Measurements from ENCODE around the gene DECR2. TPM values are rescaled to one million over a fixed set of nuclear protein-coding genes. Genes with fewer than 3 reads are reported as not detected.

DECR2 gene
- total RNA-seq, 1 experiment from 2014 or later = 17.1 TPM

DNA sequence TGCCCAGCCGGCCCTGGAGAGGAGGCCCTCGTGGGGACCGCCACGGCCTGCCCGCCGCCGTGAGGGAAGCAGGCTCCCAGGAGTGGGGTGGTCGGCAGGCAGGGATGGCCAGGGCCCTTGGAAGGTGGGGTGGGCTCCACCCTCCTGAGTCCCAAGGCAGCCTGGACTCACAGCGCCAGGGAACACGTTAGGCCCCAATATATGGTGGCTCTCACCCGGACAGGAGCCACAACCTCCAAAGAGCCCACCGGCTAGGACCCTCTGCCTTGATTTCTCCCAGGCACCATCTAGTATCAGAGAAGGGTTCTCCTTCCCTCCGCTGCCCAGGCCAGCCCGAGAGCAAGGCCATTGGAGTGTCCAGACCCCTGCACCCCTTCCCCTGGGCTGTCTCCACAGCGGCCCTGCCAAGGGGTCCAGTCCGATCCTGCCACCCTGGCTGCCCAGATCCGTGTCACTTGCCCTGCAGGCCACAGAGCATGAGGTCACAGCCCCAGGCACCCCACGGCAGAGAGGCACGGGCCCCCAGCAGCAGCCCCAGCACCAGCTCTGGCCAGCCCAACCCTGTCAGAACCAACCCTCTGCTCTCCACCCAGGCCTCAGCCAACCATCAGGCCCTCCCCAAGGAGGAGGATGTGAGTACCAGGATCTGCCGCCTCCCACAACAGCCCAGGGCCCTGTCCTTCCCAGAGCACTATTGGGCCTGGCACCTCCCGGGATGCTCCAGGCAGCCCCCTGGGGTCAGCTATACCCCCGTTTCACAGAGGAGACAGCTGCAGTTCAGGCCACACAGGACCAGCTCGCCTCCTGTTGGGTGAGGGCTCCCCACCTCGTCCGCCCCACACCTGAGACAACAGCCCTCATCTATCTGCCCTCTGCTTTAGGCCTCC, 48.0 kb upstream of the DECR2 start (continued):
- TF ChIP-seq EZH2phosphoT487 (IDR thresholded peaks at IDR 0.05; ENCODE audit: borderline replicate concordance) (no peak), SP1 (IDR thresholded peaks at IDR 0.05; ENCODE audit: low read depth) (no peak), YY1 (IDR thresholded peaks at IDR 0.05; ENCODE audit: extremely low read depth, insufficient replicate concordance, low read depth, low read length) (no peak), POLR2AphosphoS5 (IDR thresholded peaks at IDR 0.05; ENCODE audit: low read depth, low read length) (no peak), CBX3 (IDR thresholded peaks at IDR 0.05; ENCODE audit: low read depth) (no peak)
- TF ChIP-seq, protein P1, sequence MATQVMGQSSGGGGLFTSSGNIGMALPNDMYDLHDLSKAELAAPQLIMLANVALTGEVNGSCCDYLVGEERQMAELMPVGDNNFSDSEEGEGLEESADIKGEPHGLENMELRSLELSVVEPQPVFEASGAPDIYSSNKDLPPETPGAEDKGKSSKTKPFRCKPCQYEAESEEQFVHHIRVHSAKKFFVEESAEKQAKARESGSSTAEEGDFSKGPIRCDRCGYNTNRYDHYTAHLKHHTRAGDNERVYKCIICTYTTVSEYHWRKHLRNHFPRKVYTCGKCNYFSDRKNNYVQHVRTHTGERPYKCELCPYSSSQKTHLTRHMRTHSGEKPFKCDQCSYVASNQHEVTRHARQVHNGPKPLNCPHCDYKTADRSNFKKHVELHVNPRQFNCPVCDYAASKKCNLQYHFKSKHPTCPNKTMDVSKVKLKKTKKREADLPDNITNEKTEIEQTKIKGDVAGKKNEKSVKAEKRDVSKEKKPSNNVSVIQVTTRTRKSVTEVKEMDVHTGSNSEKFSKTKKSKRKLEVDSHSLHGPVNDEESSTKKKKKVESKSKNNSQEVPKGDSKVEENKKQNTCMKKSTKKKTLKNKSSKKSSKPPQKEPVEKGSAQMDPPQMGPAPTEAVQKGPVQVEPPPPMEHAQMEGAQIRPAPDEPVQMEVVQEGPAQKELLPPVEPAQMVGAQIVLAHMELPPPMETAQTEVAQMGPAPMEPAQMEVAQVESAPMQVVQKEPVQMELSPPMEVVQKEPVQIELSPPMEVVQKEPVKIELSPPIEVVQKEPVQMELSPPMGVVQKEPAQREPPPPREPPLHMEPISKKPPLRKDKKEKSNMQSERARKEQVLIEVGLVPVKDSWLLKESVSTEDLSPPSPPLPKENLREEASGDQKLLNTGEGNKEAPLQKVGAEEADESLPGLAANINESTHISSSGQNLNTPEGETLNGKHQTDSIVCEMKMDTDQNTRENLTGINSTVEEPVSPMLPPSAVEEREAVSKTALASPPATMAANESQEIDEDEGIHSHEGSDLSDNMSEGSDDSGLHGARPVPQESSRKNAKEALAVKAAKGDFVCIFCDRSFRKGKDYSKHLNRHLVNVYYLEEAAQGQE (IDR thresholded peaks at IDR 0.05; ENCODE audit: low read depth) = no peak
- TF ChIP-seq, protein P2, sequence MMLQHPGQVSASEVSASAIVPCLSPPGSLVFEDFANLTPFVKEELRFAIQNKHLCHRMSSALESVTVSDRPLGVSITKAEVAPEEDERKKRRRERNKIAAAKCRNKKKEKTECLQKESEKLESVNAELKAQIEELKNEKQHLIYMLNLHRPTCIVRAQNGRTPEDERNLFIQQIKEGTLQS (IDR thresholded peaks at IDR 0.05) = no peak

DNA sequence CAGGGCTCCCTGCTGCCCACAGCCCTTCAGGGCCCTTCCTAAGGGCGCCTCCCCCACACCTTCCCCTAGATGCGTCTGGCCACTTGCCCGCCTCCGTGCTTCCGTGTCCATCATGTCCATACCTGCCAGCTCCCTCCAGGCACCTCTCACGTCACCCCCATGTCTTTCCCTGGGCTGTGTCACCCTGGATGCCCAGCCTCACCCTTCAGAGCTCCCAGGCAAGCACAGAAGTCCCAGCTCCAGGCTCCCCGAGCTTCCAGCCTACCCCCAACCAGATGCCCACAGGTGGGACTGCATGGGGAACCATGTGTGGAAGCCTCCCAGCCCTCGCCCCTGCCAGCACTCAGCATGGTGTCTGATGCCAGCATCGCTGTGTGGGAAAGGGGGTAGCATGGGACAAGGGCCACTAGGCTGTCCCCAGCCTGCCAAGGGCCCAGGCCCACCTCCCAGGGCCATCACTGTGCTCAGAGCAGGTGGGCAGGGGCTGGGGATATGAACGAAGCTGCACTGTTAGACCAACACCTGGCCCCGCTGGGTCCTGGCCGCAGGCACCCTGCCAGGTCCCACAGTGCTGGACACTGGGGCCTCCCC, 47.3 kb upstream of the DECR2 start:
- Histone ChIP-seq H3K79me2 (ENCODE audit: insufficient read depth, low read length) (peaks cover 23% of the 10 kb centered on the region), H3K4me3 (replicated peaks in 1 of 2; ENCODE audit: low read depth in 1 of 2, low read length in 2 of 2) (no peak overlapping the region), H3K9me3 (ENCODE audit: control insufficient read depth in 1 of 2, insufficient read depth in 1 of 2, low read depth in 1 of 2, low read length in 2 of 2) (no peaks in the 10 kb centered on the region), H3K9ac (ENCODE audit: low read length) (no peak overlapping the region), H3K9me2 (ENCODE audit: insufficient read depth) (no peaks in the 10 kb centered on the region), H3K27me3 (ENCODE audit: insufficient read depth, low read length) (no peaks in the 10 kb centered on the region), H4K20me1 (ENCODE audit: insufficient read depth) (no peaks in the 10 kb centered on the region), H3K36me3 (ENCODE audit: control insufficient read depth in 1 of 2, insufficient read depth in 2 of 2, low read length in 2 of 2) (0 out of 4 replicates have a peak, but pooled peaks cover 0 to 4% of the 10 kb centered on the region in 2 experiments), H3K4me1 (ENCODE audit: control insufficient read depth in 1 of 2, insufficient read depth in 2 of 2, low read length in 2 of 2) (peaks cover 2 to 7% of the 10 kb centered on the region in 2 experiments; a peak in 1 of 4 replicates), H2AFZ (ENCODE audit: low read depth, low read length, poor library complexity, severe bottlenecking) (no peak overlapping the region), H3K27ac (ENCODE audit: low read depth, low read length) (no peak overlapping the region), H3K4me2 (ENCODE audit: low read length) (no peak overlapping the region)
- intact Hi-C loops (cut with micrococcal nuclease) = loop anchor here (5.0 kb wide), 1 partner anchor 127 kb away; the partner anchor contains the start of gene LUC7L
- ATAC-seq = no peak
- POLR2A ChIA-PET = no interaction called here
- RAD21 ChIA-PET (ENCODE audit: low non-redundant PET in 1 of 2, low total read pairs in 2 of 2, uncharacterized antibody in 2 of 2, unreplicated experiment in 2 of 2) = no interaction called here
- no peak for DNase-seq (ENCODE audit: low read depth, low spot score)
- CTCF ChIA-PET = no interaction called here
- no TSS peak for BruUV-seq (replicated peaks)
- TF ChIP-seq, protein P3, sequence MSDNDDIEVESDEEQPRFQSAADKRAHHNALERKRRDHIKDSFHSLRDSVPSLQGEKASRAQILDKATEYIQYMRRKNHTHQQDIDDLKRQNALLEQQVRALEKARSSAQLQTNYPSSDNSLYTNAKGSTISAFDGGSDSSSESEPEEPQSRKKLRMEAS (IDR thresholded peaks at IDR 0.05) = no peak
- TF ChIP-seq, protein P4, sequence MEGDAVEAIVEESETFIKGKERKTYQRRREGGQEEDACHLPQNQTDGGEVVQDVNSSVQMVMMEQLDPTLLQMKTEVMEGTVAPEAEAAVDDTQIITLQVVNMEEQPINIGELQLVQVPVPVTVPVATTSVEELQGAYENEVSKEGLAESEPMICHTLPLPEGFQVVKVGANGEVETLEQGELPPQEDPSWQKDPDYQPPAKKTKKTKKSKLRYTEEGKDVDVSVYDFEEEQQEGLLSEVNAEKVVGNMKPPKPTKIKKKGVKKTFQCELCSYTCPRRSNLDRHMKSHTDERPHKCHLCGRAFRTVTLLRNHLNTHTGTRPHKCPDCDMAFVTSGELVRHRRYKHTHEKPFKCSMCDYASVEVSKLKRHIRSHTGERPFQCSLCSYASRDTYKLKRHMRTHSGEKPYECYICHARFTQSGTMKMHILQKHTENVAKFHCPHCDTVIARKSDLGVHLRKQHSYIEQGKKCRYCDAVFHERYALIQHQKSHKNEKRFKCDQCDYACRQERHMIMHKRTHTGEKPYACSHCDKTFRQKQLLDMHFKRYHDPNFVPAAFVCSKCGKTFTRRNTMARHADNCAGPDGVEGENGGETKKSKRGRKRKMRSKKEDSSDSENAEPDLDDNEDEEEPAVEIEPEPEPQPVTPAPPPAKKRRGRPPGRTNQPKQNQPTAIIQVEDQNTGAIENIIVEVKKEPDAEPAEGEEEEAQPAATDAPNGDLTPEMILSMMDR (IDR thresholded peaks at IDR 0.05 in 2 of 3, conservative IDR thresholded peaks at IDR 0.05 in 1 of 3; ENCODE audit: borderline replicate concordance in 1 of 3, insufficient read depth in 1 of 3, low read depth in 2 of 3, low read length in 2 of 3) = no peak
- TF ChIP-seq, protein P2 (IDR thresholded peaks at IDR 0.05) = no peak
- TF ChIP-seq CBX3 (IDR thresholded peaks at IDR 0.05; ENCODE audit: low read depth) (no peak), SP1 (IDR thresholded peaks at IDR 0.05; ENCODE audit: low read depth) (no peak), SIN3A (IDR thresholded peaks at IDR 0.05; ENCODE audit: low read depth) (no peak), EGR1 (IDR thresholded peaks at IDR 0.05; ENCODE audit: low read depth) (no peak), EZH2 (IDR thresholded peaks at IDR 0.05) (no peak), ZFX (IDR thresholded peaks at IDR 0.05) (no peak)
